ENCODE data around the gene ZNF428.
"Not testable (repeated sequence)": the region's sequence is repeated elsewhere in the genome, so short reads cannot be mapped to it uniquely, and the experiment has no call there.

The ZNF428 gene

GRCh38 chr19:43616306-43616705, 3.1 kb downstream of the ZNF428 start:
- no peak for DNase-seq

- DNase-seq, result no peak
These were observed 7.1 kb downstream of the ZNF428 start for GRCh38 chr19:43612374-43612773.

- no peak for DNase-seq
These were observed 7.6 kb downstream of the ZNF428 start, which contains the start of gene SRRM5 for GRCh38 chr19:43611788-43612187. TSS of gene SRRM5 (plus strand) at chr19:43612088. CDS start at chr19:43612122, 34 bp downstream.

- DNase-seq, result no peak
These were observed 8.9 kb downstream of the ZNF428 start for GRCh38 chr19:43610493-43610892.

GRCh38 chr19:43609872-43610271, 9.6 kb downstream of the ZNF428 start:
- no peak for DNase-seq

- no peak for DNase-seq
These were observed 11.9 kb downstream of the ZNF428 start for GRCh38 chr19:43607238-43608205.

GRCh38 chr19:43606569-43607229, 12.7 kb downstream of the ZNF428 start:
- DNase-seq, result no peak

- DNase-seq, result no peak
These were observed 13.4 kb downstream of the ZNF428 start for GRCh38 chr19:43605875-43606568.

- DNase-seq, result not testable (repeated sequence)
These were observed 19.1 kb downstream of the ZNF428 start for GRCh38 chr19:43600326-43600725.

GRCh38 chr19:43599635-43600295, 19.7 kb downstream of the ZNF428 start:
- DNase-seq, result no peak

GRCh38 chr19:43598445-43599240, 20.8 kb downstream of the ZNF428 start:
- no peak for DNase-seq

- peak; percentile 26 for DNase-seq
These were observed 21.6 kb downstream of the ZNF428 start for GRCh38 chr19:43597876-43598275.

GRCh38 chr19:43596842-43597461, 22.5 kb downstream of the ZNF428 start:
- no peak for DNase-seq

GRCh38 chr19:43595999-43596841, 23.2 kb downstream of the ZNF428 start, which contains the start of the genes IRGQ and ZNF576:
TSS of gene IRGQ (minus strand) at chr19:43596134. CDS start at chr19:43595338, 796 bp downstream.
TSS of gene ZNF576 (plus strand) at chr19:43596595. CDS start at chr19:43597109, 514 bp downstream.
- peak; percentile 100 for DNase-seq

GRCh38 chr19:43595605-43595998, 23.8 kb downstream of the ZNF428 start:
- DNase-seq, result no peak

GRCh38 chr19:43594710-43595604, 24.5 kb downstream of the ZNF428 start:
- DNase-seq, result peak; percentile 70

GRCh38 chr19:43594081-43594697, 25.2 kb downstream of the ZNF428 start:
- DNase-seq, result no peak

GRCh38 chr19:43592800-43593350, 26.6 kb downstream of the ZNF428 start:
- DNase-seq, result no peak
